ENCODE results near the gene RELN. TPM values are rescaled to one million over a fixed set of nuclear protein-coding genes. Genes with fewer than 3 reads are reported as not detected.

The RELN gene
- total and polyA plus RNA-seq, 2 donors (not counting 1 experiment from before 2014, with no cell fraction given), result 0.33 to 31.8 TPM

DNA sequence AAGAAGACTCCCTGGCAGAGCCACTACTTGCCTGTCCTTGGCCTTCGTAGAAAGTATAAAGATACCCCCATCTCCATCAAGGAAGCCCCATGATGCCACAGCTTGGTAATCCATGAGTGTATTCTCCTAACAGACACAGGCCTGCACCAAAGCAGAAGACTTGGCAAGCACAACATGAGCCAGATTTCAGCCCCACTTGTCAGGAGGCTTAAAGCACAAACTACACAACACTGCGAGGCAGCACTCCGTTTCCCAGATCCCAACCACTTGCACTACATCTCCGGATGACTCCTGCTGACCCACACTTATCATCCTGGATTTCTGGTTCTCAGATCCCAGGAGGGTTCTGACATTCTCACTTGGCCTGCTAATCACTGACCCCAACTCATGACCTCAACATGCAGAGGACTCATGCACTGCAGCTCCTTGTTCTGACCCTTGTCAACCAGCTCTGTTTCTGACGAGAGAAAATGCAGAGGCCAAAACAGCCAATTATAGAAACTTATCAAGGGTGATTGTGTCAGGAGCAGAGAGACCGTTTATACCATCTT lies 100.8 kb downstream of the RELN start:
- no peak for DNase-seq (ENCODE audit: low read depth in 2 of 2)
- Histone ChIP-seq H4K20me1 (ENCODE audit: control insufficient read depth, extremely low read depth, insufficient read depth, low read length) (no peaks in the 10 kb centered on the region), H3K9ac (ENCODE audit: insufficient read depth, low read length) (no peak overlapping the region), H3K4me1 (ENCODE audit: control insufficient read depth, extremely low read depth, insufficient read depth, low read length) (no peaks in the 10 kb centered on the region), H3K4me2 (ENCODE audit: extremely low read depth, insufficient read depth, low read length) (no peak overlapping the region), H3K36me3 (ENCODE audit: control insufficient read depth, insufficient read depth, low read length) (no peaks in the 10 kb centered on the region), H3K27ac (ENCODE audit: insufficient read depth, low read length) (no peak overlapping the region), H3K79me2 (ENCODE audit: control insufficient read depth, insufficient read depth, low read length) (no peaks in the 10 kb centered on the region), H2AFZ (ENCODE audit: low read length) (no peak overlapping the region), H3K4me3 (replicated peaks in 1 of 4; ENCODE audit: control extremely low read depth in 1 of 4, insufficient read depth in 1 of 4, low read depth in 3 of 4, low read length in 4 of 4) (no peak overlapping the region), H3K27me3 (ENCODE audit: control insufficient read depth, insufficient read depth, low read length) (no peaks in the 10 kb centered on the region), H3K9me3 (ENCODE audit: control insufficient read depth, insufficient read depth, low read depth, low read length) (no peaks in the 10 kb centered on the region)
- TF ChIP-seq, protein P1, sequence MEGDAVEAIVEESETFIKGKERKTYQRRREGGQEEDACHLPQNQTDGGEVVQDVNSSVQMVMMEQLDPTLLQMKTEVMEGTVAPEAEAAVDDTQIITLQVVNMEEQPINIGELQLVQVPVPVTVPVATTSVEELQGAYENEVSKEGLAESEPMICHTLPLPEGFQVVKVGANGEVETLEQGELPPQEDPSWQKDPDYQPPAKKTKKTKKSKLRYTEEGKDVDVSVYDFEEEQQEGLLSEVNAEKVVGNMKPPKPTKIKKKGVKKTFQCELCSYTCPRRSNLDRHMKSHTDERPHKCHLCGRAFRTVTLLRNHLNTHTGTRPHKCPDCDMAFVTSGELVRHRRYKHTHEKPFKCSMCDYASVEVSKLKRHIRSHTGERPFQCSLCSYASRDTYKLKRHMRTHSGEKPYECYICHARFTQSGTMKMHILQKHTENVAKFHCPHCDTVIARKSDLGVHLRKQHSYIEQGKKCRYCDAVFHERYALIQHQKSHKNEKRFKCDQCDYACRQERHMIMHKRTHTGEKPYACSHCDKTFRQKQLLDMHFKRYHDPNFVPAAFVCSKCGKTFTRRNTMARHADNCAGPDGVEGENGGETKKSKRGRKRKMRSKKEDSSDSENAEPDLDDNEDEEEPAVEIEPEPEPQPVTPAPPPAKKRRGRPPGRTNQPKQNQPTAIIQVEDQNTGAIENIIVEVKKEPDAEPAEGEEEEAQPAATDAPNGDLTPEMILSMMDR (conservative IDR thresholded peaks at IDR 0.05 in 1 of 2, IDR thresholded peaks at IDR 0.05 in 1 of 2; ENCODE audit: low read depth in 1 of 2, low read length in 2 of 2), result no peak
- TF ChIP-seq EZH2 (IDR thresholded peaks at IDR 0.05; ENCODE audit: low read length, missing control alignments), result no peak

DNA sequence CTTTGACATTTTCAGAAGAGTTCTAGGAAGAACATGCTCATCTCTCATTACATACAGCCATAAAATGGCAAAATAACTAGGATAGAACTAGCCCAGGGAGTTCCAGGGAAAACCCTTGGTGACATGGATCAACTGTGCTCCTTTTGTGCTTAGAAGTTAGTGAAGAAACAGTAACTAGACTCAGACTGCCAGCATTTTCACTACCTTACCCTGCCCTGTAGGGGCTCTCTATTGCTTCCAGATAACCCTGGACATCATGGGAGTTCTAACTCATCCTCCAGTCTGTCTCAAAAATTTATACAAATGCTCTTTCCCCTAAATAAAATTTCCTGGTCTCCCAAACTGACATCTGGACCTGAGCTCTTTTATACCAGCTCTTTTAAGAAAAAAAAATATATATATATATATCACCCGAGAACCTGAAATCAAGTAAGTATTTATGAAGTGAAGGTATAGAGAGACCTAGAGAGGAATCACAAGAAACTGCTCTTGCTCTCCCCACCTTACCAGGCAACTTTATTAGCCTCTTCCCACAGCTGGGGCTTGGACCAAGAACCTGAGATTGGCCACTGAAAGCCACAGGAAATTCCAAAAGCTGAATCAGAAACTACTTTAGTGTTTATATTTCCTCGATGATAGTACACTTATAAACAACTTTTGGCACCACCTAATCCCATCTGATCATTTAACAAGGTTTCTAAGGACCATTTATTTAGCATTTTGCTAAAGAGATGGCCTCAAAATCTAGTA lies 101.4 kb downstream of the RELN start:
- H3K9me3 ChIP-seq (ENCODE audit: control insufficient read depth, insufficient read depth, low read depth, low read length), result no peaks in the 10 kb centered on the region

DNA sequence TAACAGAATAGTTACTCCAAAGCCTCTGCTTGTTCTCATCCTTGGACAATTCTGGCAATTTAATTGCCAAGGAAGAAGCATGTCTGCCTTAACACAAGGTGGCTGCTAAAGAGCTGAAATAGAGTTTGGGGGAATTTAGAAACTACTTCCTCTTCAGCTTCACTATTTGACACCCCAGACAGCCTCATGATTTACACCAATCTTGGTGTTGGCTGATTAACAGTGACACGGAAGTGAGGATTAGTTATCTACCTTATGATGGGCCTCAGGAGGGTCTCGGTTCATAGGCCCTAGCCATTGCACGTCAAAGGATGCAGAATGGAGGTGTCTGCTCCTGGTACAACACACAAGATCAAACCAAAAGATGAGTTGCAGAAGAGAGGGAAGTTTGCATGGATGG lies 102.4 kb downstream of the RELN start:
- no peak overlapping the region for H3K27ac ChIP-seq (ENCODE audit: insufficient read depth, low read length)
- no peaks in the 10 kb centered on the region for H3K9me3 ChIP-seq (ENCODE audit: control insufficient read depth, insufficient read depth, low read depth, low read length)
- no peaks in the 10 kb centered on the region for H3K27me3 ChIP-seq (ENCODE audit: control insufficient read depth, insufficient read depth, low read length)
- no peaks in the 10 kb centered on the region for H3K79me2 ChIP-seq (ENCODE audit: control insufficient read depth, insufficient read depth, low read length)
- no peak for TF ChIP-seq EZH2 (IDR thresholded peaks at IDR 0.05; ENCODE audit: low read length, missing control alignments)
- TF ChIP-seq, protein P1 (conservative IDR thresholded peaks at IDR 0.05 in 1 of 2, IDR thresholded peaks at IDR 0.05 in 1 of 2; ENCODE audit: low read depth in 1 of 2, low read length in 2 of 2), result no peak
- H2AFZ ChIP-seq (ENCODE audit: low read length), result no peak overlapping the region
- H3K4me1 ChIP-seq (ENCODE audit: control insufficient read depth, extremely low read depth, insufficient read depth, low read length), result no peaks in the 10 kb centered on the region
- H4K20me1 ChIP-seq (ENCODE audit: control insufficient read depth, extremely low read depth, insufficient read depth, low read length), result no peaks in the 10 kb centered on the region
- no peaks in the 10 kb centered on the region for H3K36me3 ChIP-seq (ENCODE audit: control insufficient read depth, insufficient read depth, low read length)
- DNase-seq (ENCODE audit: low read depth in 2 of 2), result no peak
- H3K4me2 ChIP-seq (ENCODE audit: extremely low read depth, insufficient read depth, low read length), result no peak overlapping the region
- H3K9ac ChIP-seq (ENCODE audit: insufficient read depth, low read length), result no peak overlapping the region
- H3K4me3 ChIP-seq (replicated peaks in 1 of 4; ENCODE audit: control extremely low read depth in 1 of 4, insufficient read depth in 1 of 4, low read depth in 3 of 4, low read length in 4 of 4), result no peak overlapping the region

More for the DNA sequence above, 101.4 kb downstream of the RELN start:
- Histone ChIP-seq H3K4me1 (ENCODE audit: control insufficient read depth, extremely low read depth, insufficient read depth, low read length) (no peaks in the 10 kb centered on the region), H4K20me1 (ENCODE audit: control insufficient read depth, extremely low read depth, insufficient read depth, low read length) (no peaks in the 10 kb centered on the region), H2AFZ (ENCODE audit: low read length) (no peak overlapping the region), H3K79me2 (ENCODE audit: control insufficient read depth, insufficient read depth, low read length) (no peaks in the 10 kb centered on the region), H3K36me3 (ENCODE audit: control insufficient read depth, insufficient read depth, low read length) (no peaks in the 10 kb centered on the region), H3K27ac (ENCODE audit: insufficient read depth, low read length) (no peak overlapping the region), H3K4me3 (replicated peaks in 1 of 4; ENCODE audit: control extremely low read depth in 1 of 4, insufficient read depth in 1 of 4, low read depth in 3 of 4, low read length in 4 of 4) (no peak overlapping the region), H3K27me3 (ENCODE audit: control insufficient read depth, insufficient read depth, low read length) (no peaks in the 10 kb centered on the region), H3K4me2 (ENCODE audit: extremely low read depth, insufficient read depth, low read length) (no peak overlapping the region), H3K9ac (ENCODE audit: insufficient read depth, low read length) (no peak overlapping the region)
- DNase-seq (ENCODE audit: low read depth in 2 of 2), result no peak
- TF ChIP-seq EZH2 (IDR thresholded peaks at IDR 0.05; ENCODE audit: low read length, missing control alignments), result no peak
- TF ChIP-seq, protein P1 (conservative IDR thresholded peaks at IDR 0.05 in 1 of 2, IDR thresholded peaks at IDR 0.05 in 1 of 2; ENCODE audit: low read depth in 1 of 2, low read length in 2 of 2), result no peak

All from fibroblast of lung (primary cell).